Activated T-cell treated with anti-CD3 and anti-CD28 coated beads for 48 hours (primary cell): Measurements from ENCODE around the gene PCSK6.
"Not testable (repeated sequence)": the region's sequence is repeated elsewhere in the genome, so short reads cannot be mapped to it uniquely, and the experiment has no call there.

ENCODE experiments used
- DNase-seq: peaks from one replicate; pipeline ENCODE4 v3.0.0-alpha.2; 2020; ENCODE audit warnings: low read depth

Gene PCSK6

DNA sequence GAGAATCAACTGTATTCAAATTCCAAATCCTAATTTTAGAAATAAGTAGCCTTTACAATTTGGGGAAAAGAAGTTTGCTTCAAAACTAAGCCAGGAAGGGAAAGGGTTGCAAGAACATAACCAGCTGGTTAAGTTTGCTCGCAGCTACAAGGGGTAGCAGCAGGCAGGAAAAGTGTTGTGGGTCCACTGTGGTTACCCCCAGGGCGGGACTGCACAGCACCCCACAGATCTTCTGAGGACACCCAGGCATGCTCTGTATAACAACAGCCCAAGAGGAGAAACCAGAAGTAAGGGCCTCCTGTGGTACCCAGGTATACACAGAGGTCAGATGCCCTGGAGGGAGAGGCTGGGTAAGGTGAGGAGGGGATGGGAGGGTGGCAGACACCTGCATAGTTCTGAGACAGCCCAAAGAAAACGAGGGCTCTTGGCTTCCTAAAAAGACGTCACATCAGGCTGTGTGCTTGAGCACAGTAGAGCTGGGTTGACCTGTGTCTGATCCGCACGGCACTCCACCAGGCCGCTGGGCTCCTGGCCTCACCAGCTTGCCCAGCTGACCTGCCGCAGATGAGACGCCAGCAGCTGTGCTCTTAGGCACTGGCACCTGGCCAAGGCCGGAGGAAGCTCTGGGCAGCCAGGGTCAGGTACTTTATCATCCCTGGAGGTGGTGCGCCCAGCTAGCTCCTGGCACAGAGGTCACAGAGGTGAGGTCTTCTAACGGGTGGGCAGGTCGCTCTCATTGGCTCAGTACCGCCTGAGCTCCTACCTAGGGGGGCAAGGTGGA, 112.7 kb downstream of the PCSK6 start:
- DNase-seq, result no peak

DNA sequence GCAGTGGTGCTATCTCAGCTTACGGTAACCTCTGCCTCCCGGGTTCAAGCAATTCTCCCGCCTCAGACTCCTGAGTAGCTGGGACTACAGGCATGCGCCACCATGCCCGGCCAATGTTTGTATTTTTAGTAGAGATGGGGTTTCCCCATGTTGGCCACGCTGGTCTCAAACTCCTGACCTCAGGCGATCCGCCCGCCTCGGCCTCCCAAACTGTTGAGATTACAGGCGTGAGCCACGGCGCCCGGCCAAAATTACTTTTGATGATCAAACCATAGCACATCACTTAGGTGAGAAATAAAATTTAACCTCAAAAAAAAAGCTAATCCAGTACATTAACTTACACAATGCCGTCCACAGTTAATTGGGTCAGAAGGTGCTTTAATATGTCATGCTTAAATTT, 114.5 kb downstream of the PCSK6 start:
- DNase-seq, result not testable (repeated sequence)

DNA sequence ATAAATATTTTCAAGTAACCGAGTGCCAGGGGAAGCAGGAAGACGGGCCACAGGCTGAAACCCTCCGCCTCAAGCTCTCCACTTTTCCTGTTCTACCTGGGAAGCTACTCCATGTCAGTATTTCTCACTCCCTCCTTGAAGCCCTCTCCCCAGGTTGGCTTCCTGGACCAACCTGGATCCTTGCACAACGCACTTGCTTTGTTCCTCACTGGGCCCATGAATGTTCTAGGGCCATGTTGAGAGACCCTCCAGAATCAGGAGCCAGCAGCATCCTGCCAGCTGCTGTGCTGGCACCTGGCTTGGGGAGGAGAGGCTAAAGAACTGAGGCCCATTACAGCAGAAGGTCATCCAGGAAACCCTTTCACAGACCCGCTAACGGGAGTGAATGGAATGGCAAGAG, 115.2 kb downstream of the PCSK6 start:
- no peak for DNase-seq

DNA sequence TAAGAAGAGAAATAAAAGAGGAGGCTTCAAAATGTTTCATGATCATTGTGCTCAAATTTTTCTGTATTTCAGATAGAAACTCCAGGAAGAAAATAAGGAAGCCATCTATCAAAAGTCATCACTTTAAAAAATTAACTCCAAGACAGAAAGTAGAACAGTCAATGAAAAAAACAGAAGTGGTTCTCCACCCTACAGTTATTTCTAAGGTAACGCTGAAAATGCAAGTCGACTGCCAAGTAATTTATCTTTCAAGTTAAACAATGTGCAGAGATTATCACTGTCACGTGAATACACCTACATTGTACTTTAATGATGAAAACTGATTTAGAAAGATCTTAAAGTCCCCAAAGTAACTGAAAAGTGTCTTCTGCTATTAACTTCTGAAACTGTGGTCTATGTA, 115.9 kb downstream of the PCSK6 start:
- no peak for DNase-seq

DNA sequence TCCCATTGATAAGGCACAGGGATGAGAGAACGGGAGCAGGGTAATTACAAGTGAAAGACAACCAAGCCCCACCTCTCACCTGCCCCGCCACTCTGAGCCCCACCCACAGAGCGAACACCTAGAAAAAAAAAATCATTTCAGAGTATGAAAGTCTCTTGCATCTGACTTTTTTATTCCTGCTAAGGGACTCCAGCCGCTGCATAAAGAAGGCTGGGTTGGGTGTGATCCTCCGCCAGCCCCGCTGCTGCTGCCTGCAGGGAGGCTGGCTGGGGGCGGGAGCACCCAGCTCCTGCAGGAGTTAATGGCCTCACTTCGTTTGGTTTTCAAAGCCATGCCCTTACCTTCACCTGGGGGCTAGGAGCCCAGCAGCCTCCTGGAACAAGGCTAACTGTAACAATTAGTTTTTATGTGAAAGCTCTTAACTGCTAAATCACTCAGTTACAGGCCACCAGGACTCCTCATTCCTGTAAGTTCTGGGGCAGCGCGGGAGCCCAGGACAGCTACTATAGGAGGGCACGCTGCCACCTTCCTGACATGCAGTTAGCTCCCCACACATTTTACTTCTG, 116.5 kb downstream of the PCSK6 start:
- no peak for DNase-seq

DNA sequence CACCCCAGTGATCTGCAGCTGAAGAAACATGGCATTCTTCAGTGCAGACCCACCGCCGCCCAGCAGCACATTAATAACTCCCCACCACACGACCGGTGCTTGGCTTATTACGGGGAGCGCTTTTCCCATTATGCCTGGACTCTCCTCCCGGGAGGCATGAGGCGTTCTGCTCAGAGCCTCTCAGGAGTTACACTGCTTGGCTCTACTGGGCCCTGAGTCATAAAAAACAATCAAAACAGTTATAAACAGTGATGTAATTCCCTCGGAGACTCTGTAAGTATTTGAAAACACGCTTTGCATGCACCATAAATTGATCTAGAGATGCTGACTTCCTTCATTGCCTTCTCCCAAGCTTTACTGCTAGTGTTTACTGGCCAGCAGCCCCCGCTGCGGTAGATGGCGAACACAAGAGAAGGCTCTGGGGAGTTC, 117.3 kb downstream of the PCSK6 start:
- no peak for DNase-seq

DNA sequence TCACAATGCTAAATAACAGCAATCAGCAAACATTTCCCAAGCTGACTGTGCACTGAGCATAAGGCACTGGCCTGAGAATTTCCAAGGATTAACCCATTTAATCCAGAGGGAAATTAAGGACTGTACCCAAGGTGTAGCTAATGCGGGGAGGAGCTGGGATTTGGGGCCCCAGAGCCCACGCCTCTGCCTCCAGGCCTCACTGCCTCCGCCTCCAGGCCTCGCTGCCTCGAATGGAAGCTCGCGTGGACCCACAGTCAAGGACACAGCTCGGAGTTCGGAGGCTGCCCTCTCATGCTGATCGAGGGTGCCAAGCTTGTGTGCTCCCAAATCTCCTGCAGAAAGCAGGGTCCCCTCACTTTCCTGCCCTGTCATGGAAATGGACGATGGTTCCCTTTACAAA, 118.0 kb downstream of the PCSK6 start:
- no peak for DNase-seq

DNA sequence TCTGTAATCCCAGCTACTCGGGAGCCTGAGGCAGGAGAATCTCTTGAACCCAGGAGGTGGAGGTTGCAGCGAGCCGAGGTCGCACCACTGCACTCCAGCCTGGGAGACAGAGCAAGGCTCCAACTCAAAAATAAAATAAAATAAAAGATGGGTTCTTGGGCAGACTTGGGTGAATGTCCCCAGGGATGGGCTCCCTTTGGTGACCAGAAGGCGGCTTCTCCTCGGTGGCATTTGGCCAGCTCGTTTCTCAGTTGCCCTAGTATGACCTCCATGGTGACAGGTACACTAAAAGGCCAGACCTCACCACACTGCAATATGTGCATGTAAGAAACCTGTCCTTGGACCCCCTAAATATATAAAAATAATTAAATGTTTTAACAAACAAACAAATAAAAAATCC, 118.4 kb downstream of the PCSK6 start:
- DNase-seq, result no peak

DNA sequence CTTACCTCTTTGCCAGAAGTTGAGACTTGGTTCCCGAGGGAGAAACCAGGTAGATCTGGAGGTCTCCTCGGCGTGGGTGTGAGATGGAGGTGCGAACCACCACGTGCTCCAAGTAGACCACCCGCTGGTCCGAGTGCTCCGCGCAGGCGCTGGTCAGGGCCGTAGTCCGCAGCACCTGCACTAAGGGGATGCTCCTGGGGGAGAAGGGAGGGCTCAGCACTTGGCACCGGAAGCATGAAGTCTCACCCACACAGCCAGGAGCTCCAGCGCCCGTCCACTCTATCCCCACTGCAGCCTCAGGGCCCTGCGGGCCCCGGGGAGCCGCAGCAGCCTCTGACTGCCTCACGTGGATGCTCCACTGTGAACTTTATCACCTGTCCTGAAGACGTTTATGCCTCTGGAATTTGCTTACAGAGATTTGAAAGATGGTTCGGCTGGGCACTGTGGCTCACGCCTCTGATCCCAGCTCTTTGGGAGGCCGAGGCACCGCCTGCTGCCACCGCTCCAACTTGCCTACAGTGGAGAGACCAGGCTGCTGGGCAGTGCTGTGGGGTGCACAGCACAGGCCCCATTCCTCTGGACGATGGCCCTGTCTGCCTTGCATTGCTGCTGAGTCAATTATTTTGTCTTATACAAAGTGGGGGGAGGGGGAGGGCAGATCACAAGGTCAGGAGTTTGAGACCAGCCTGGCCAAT, 119.0 kb downstream of the PCSK6 start:
- no peak for DNase-seq

DNA sequence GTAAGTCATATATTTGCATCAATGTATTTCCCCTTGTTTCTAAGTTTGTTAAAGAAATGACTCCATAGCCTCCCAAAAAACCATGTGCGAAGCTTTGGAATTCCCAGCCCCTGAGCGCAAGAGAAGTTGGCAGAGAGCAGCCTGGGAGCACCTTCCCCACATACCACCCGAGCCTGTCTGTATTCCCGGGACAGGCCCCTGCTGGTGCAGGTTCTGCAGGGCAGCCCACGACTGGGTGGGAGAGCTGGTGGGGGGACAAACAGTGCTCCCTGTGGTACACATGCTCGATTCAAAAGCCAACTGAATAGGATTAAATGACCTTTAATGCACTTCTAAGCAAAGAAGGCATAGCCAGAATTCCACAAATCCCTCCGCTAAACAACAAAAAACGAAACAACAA, 119.8 kb downstream of the PCSK6 start:
- no peak for DNase-seq

DNA sequence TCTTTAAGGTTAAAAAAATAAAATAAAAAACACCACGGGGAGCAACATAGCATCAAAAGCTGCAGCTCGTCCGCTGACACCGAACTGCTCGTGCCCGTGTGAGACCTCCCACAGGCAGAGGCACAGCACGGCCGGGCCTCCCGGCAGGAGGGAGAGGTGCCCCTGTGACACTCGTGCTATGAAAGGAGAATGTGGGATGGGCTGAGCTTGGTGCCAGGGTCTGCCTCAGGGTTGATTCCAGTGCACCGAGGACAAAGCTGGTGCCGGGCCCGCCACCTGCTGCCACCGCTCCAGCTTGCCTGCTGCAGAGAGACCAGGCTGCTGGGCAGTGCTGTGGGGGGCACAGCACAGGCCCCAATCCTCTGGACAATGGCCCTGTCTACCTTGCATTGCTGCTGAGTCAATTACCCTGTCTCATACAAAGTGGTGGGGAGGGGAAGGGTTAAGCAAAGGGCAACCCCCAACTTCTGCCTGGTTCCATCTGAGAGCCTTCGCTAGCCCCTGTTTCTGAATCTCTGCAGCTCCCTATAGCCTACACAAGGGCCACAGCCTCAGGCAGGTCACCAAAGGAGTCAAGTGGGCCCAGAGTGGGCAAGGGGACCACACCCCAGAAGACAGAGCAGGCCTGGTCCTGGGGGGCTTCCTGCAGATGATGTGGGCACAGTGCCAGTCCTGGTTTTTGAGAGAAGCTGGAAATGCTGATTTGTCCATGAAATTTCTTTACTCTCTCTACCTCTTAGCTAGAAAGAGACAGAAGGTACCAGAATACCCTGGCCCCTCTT, 120.5 kb downstream of the PCSK6 start:
- DNase-seq, result no peak

DNA sequence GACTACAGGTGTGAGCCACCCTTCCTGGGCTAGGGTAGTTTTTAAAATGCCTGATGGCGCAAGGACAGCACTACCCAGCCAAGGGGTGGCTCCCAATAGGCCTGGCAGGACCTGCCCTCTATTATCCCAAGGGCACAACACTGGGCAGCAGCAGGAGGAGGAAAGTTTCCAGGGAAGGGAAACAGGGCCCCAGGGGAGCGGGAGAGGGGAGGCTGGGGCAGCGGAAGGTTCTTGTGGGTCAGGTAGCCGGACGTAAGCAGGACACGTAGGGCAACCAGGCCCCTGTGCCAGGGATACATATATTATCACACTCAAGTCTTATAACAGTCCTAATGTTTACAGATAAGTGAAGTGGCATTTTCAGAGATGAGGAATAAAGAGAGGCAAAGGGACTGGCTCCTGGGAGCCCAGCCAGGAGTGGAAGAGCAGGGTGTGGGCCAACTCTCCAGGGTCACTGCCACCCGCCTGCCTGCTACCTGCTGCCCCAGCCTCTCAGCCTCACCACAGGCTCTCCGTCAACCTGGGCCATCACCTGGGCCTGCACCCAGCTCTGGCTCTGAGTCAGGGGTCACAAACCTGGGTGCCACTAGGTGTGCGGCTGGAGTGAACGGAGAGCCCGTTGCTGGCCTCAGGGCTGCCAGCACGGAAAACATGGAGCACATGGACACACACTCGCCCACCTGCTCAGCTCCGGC, 121.3 kb downstream of the PCSK6 start:
- no peak for DNase-seq

DNA sequence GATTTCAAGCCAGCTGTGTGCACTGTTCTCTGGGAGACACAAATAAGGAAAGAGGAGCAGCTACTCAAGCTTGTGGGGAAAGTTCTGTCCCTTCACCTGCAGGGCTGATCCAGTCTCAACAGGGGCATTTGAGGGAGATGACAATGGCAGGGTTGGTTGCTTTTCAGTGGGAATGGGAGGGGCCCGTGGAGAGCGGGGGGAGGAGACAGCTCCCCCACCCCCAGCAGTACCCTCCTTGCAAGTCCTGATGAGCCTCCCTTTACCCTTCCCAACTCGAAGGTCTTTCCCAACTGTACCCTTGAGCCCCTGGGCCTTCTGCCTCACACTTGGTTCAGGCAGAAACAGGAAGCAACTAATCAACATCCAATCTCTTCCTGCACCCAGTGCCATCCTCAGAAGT, 122.7 kb downstream of the PCSK6 start:
- no peak for DNase-seq

DNA sequence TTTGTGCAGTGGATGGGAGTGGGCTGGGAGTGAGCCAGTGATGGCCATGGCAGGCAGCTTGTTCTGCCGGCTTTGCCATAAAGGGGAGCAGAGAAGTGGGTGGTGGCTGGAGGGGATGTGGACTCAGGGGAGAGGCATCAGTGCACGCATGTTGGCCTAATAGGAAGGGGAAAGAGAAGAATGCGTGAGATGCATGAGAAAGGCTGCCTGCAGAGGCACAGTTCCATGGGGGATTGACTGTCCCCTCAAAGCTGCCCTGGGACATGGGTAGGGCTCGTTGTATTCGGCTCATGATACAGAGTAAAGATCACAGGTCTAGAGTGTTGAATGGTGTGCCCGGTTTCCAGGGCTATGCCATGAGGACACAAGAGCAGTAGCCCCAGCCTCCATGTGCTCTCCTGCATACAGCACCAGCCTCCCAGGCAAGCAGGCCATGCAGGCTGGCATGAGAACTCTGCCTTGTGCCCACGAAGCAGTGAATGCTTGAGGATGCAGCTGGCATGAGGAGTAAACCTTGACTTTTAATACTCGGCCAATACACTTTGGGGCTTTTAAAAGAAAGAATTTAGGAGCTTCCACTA, 126.4 kb downstream of the PCSK6 start:
- DNase-seq, result no peak

DNA sequence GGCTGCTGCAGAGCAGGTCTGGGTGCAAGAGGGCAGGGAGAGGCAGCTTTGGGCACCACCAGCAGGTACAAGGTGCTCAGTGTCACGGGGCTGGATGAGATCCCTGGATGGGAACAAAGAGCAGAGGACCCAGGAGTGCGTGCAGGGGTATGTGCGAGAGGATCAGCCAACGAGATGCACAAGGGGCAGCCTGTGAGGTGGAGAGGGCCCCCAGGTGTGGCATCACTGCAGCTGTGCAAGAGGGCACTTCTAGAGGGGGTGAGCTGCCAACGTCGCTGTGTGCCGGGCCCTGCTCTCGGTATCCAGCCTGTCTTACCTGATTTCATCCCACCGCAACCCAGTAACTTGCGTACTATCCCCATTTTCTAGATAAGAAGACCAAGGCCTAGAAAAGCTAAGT, 127.1 kb downstream of the PCSK6 start:
- DNase-seq, result no peak

DNA sequence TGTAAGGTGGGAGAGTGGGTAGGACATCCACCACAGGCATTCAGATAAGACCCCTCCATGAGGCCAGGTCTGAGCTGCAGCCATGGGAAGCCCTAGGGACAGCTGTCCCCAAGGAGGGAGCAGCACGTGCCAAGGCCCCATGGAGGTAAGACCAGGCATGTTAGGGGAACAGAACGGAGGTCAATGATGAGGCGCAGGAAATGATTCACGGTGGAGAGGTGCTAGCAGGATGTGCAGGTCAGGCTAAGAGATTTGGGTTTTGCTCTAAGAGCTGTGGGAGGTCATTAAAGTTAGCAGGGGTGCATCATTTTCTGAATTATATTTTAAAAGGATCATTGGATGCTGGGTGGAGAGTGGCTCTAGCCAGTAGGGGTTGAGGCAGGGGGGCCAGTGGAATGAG, 128.1 kb downstream of the PCSK6 start:
- no peak for DNase-seq

DNA sequence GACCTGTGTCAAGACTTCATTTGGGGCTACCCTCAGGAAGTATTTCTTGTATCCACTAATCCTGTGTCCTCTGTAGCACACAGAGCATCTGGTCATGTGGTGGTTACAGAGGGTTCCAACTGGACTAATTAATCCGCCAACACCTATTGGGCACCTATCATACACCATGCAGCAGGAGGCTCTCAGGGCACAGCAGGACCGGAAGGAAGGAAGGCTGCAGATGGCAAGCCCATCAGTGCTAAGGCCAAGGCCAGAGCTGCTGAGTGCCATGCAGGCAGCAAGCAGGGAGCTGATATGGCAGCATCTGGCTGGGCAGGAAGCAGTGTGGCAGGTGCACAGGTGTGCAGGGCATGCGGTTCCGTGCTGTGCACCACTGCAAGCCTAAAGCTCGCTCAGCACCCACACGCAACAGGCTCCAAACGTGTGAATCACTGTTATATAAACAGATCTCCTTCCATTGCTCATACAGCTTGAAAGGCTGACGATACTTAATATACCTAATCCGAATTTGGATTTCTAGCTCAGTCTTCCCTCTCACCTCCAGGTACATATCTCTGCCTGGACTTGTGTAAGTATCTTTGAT, 130.1 kb downstream of the PCSK6 start:
- DNase-seq, result no peak

DNA sequence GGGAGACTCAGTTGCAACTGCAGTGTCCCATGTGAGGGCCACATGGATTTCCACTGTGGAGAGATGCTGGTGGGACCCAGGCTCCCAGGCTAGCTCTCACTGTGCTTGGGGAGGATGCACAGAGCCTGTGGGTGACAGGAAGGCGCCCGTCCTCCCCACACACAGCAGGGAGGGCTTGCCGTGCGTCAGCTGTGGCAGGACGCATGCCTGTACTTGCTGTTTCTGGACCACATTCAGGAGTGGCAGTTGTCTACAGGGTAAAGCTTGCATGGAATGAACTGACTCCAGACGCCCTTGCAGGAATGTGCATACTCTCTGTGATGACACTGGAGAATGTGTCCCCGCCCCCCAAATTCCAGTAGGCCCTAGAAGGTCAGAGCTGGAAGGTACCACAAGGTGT, 130.6 kb downstream of the PCSK6 start:
- no peak for DNase-seq

DNA sequence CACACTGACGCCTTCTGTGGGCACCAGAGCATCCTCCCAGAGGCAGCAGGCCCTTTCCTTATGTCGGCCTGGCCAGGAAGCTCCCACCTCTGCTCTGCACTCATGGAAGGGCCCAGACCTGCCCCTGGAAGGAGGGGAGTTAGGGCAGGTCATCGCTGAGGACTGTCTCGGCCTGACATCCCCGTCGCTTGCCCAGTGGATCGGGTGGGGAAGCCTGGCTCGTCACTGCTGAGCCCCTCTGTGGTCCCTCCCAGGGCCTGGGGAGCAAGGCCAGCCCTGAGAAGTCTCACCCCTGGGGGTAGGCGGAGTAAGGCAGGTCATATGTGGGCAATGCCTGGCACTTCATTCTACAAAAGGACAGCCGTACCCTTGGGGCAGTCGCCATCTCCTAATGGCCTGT, 131.6 kb downstream of the PCSK6 start:
- no peak for DNase-seq

DNA sequence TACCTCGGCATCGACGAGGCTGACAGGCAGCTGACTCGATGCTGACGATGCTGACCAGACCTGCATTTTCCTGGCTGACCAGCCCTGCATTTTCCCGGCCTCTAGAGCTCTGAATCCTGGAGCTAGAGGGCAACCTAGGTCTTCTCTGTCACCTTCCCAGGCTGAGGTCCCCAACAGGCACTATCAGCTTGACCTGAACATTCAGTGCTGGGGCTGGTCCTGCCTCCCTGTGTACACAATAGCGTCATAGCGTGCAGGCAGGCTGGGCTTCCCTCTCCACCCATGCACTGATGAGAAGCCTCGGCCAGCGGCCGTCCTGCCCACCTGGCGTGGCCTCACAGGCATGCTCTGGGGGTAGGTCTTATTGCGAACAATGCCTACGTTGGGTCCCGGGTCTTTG, 132.2 kb downstream of the PCSK6 start:
- no peak for DNase-seq

DNA sequence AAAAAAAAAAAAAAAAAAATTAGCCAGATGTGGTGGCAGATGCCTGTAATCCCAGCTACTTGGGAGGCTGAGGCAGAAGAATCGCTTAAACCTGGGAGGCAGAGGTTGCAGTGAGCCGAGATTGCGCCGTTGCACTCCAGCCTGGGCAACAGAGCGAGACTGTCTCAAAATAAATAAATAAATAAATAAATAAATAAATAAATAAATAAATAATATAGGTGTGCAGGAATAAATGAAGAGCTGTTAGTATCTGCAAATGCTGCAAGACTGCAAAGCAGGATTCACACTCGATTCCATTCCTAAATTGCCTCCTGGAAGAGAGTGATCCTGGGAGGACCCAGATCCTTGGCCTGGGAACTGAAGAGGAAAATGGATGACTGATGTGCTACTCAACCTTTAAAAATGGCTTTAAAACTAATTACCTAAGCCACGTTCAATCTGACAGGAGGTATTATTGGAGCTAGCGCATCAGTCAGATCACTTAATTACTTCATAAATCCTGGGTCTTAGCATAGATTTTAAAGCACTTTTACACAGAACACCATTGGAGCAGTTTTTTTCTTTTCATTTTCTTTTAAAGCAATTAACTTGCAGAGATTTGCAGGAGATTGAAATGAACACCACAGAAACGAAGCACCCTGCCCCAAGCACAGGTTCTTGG, 132.9 kb downstream of the PCSK6 start:
- not testable (repeated sequence) for DNase-seq
